NK-92 treated with Interleukin-12 subunit alpha and Interleukin-12 subunit beta, amount 100 ng/mL, for 24 hours (cell line): Measurements from ENCODE around the gene EMC7.
A peak's percentile ranks its signal among the peaks of the same experiment; 100 is the strongest.
"Not testable (repeated sequence)": the region's sequence is repeated elsewhere in the genome, so short reads cannot be mapped to it uniquely, and the experiment has no call there.

Source experiments
- DNase-seq: peaks from one replicate; lab custom pipeline; 2025; lab: John Stamatoyannopoulos, UW

EMC7 gene

DNA sequence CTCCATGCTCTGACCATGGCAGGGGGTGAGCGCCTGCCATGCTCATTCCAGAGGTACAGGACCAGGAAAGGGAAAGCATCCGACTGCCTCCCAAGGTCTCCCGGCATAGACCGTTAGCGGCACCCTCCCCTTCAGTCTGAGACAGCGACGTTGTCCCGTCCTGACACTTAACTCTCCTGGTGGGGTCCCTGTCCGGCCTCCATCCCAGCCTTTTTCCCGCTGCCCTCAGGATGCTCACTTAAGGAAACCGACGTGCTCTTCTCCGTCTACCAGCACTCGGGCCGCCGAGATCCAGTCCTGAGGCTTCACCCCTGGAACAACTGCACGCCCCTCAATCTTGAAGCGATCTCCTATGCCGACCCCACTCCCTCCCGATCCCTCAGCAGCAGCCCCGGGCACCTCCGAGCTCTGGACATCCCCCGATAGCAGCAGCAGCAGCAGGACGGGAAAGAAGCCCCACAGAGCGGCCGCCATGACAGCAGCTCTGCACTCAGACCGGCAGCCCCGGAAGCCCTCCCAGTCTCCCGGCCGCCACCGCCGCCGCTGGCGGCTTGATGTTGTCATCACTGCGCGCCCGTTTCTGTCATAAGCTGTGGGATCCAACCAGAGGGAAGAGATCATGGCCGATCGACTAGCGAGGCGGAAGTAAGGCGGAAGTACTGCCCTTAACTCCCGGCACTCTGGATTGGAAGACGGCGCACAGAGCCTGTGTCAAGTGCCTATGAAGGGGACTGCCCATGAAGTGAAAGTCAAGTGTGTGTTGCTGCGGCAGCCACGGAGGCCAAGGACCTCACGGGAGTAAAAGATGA, at the start of gene EMC7, which contains the start of gene PGBD4:
EMC7 (minus strand) TSS at position 497 of the 809 bp plus-strand sequence; CDS start at position 474, 23 bp downstream.
PGBD4 (plus strand) TSS at position 718 of the 809 bp plus-strand sequence. CDS start 449 bp downstream, outside the sequence.
- DNase-seq: peak; percentile 98

DNA sequence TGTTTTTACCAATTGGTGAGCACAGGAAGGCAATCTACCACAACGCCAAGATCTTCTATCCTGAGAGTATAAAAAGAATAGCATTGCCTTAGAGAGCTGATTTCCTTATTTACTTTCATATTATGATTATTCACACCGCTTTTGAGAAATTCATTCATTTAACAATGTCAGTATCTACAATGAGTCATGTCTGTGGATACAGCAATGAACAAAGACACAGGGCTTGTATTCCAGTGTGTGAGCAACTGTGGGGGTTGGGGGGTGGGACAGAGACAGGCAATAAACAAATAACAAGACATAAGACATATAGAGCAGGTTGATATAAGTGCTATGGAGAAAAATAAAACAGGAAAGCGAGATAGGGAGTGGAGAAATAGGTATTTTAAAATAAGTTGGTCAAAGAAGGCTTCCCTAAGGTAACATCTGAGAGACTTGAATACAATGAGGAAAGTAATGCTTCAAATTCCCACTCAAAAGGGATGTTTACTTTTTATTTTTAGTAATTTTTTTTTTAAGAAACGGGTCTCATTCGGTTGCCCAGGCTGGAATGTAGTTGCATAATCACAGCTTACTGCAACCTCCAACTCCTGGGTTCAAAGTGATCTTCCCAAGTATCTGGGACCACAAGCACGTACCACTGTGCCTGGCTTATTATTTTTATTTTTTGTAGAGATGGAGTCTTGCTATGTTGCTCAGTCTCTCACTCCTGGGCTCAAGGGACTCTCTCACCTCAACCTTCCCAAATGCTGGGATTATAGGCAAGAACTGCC, 45.9 kb upstream of the EMC7 start:
- DNase-seq: no peak

DNA sequence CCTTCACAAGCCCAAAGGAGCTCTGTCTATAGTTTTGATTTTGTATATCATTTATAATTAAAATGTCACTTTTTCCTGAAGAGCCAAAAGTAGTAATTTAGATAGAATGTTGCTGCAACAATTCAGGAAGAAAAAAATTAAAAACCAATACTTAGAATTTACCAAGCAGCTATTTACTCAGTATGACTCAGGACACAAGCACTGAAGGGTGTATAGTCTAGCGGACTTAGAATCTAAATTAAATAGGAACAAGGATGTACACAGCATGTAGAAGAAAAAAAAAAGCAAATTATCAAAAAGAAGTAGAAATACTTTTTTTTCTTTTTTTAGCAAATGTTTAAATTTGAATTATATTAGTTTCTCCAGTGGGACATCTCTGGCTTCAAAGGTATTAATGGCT, 31.8 kb upstream of the EMC7 start:
- no peak for DNase-seq

DNA sequence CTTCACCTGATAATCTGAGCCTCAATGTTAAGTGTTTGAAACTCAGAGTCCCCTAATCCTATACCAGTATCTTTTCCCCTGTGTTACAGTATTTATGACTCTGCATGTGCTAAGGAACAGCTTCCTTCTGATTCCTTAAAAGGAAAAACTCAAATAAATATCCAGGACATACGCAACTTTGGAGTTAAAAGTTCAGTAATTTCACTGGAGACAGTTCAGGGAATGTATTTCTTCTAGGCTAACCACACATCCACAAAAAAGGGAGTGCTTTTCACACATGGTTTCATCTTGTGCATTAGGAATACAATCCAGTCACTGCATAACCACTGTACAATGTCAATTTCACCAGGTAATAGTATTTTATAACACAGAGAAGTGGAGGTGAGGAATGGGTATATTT, 31.2 kb upstream of the EMC7 start:
- no peak for DNase-seq

DNA sequence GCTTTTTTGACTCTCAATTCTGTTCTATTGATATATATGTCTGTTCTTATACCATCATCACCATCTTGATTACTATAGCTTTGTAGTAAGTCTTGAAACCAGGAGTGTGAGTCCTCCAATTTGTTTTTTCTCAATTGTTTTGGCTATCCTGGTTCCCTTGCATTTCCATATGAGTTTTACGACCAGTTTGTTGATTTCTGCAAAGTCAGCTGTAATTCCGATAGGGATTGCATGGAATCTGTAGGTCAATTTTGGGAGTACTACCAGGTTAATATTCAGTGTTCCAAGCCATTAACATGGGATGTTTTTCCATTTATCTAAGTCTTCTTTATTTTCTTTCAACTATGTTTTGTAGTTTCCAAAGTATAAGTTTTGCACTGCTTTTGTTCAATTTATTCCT, 27.2 kb upstream of the EMC7 start:
- no peak for DNase-seq

DNA sequence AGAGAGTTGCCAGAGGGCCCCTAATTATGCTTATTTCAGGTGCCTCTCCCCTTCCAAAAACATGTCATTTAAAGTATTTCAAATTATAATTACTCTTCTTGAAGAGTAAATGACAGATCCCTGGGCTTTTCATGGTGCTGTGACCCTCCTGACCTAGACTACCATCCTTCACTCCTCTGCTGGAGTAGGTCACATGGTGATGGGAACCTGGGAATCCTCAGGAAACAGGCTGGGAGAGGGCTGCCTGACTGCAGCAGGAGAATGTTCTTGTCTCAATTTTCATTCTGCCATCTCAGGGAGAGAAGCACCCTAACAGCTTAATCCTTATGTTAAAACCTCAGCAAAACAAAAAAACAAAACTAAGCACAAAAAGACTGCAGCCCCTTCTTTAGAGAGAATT, 24.9 kb upstream of the EMC7 start:
- DNase-seq: no peak

DNA sequence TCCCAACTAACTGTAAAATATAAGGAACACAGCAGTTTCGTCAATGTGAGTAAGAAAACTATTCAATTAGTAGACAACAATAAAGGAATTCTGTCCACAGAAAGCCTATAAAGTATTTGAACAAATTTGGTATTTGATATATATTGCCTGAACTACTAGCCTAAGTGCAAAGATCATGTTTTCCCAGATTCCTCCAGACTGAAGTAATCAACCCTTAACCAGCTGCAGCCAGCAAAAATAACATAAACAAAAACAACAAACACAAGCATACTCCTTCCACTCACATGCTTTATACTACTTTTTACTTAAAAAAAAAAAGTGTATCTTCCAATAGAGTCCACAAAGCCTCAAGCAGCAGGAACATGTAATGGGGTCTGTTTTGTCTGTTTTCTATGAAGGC, 24.3 kb upstream of the EMC7 start:
- no peak for DNase-seq

DNA sequence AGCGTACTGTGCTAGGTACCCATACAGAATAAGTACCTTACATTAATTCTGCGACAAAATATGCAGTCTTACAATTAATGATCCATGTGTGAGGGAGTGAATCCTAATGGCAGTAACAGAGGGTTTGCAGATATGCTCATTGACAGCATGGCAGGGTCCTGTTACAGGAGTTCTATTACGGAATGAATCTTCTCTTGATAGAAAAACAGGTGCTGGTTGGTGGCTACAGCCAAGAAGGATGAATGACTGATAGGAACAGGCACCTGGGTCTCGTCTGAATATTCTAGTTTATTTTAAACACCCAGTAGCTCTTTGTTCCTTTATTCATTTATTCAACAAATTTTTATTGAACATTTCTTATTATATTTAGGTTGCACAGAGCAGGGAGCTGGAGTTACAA, 23.0 kb upstream of the EMC7 start:
- DNase-seq: no peak

DNA sequence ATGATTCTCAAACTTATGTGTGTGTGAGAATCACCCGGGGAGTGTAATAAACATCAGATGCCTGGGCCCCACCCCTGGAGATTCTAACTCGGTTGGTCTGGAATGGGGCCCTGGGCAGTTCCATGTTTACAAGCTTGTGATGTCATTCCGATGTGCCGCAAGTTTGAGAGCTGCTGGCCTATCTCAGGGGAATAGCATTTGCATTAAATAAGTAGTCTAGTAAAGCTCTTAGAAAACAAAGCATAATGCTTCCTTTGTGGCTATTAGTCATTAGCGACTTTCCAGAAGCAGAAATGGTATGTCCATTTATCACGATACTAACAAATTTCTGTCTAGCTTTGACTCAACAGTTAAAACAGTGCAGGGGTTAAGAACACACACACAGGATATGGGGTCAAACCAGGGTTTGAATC, 21.1 kb upstream of the EMC7 start:
- DNase-seq: no peak

DNA sequence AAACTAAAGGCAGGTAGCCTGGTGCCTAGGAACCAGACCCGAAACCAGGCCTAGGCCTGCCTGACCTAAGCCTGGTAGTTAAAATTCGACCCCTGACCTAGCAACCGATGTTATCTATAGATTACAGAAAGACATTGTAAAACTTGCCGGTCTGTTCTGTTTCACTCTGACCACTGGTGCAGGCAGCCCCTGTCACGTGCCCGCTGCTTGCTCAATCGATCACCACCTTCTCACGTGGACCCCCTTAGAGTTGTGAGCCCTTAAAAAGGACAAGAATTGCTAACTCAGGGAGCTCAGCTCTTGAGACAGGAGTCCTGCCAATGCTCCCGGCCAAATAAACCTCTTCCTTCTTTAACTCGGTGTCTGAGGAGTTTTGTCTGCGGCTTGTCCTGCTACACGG, 20.1 kb upstream of the EMC7 start:
- not testable (repeated sequence) for DNase-seq

DNA sequence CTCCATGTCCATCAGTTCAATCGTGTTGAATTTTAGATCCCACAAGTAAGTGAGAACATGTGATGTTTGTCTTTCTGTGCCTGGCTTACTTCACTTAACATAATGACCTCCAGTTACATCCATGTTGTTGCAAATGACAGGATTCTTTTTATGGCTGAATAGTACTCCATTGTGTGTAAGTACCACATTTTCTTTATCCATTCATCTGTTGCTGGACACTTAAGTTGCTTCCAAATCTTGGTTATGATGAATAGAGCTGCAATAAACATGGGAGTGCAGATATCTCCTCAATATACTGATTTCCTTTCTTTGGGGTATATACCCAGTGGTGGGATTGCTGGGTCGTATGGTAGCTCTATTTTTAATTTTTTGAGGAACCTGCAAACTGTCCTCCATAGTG, 18.8 kb upstream of the EMC7 start:
- not testable (repeated sequence) for DNase-seq

DNA sequence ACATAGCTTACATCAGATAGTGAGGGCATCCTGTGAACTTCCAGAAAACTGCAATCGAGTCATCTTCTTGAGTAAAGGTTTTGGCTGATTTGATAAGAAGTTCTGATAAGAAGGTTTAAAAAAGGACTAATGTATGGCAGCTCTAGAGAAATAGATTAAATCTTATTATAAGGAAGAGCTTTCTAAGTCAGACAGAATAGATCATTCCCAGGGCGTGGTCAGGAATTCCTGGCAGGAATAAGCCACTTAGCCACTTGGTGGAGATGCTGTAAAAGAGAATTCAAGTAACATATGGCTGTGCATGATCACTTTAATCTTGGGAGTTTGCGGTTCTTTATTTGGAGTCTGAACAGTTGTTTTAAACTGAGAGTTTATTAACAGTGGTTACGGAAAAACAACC, 17.6 kb upstream of the EMC7 start:
- no peak for DNase-seq

DNA sequence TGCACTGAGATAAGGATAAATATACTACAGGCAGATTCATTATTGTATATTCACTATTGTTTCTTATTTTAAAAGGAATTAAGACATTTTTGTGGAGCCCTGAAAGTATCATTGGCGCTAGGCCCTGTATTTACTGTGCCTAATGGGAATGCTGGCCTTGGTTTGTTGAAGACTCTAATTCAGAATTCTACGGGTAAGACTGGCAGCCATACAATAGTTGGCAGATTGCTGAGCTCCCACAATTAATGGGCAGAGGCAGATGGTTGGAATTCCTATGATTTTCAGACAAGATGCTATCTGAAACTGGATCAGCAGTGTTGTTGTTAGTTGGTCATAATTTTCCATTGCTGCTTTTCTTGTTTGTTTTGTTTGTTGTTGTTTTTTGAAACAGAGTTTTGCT, 15.0 kb upstream of the EMC7 start:
- DNase-seq: no peak

DNA sequence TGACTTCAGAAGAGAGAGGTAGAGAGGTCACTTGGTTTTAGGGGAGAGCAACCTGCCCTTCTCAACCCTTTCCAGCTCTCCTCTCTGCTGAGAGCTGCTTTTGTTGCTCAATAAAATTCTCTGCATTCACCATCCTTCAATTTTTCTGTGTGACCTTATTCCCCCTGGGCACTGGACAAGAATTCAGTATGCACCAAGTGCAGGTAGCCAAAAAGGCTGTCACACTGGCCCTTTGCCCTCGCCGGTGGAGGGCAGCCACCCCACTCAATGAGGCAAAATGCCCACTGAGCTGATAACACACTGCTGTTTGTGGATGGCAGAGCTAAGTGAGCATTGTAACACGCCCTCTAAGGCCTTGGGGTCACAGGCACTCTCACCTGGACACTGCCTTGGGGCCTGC, 13.1 kb upstream of the EMC7 start:
- no peak for DNase-seq

DNA sequence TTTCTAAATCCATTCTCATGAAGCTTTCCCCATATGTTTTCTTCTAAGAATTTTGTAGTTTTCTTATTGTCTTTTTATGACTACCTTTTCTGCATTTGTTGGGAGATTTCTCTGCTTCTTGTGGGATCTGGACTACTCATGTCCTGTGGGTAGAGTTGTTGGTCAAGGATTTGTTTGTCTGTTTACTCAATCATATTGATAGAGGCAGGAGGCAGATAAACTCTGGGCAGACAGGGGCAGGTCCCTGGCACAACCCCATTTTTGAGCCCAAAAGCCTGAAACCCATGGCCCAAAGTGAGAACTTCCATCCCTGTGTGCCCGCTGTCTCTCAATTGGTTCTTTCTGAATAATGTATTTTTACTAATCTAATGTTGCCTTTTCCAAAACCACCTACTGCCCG, 12.6 kb upstream of the EMC7 start:
- no peak for DNase-seq

DNA sequence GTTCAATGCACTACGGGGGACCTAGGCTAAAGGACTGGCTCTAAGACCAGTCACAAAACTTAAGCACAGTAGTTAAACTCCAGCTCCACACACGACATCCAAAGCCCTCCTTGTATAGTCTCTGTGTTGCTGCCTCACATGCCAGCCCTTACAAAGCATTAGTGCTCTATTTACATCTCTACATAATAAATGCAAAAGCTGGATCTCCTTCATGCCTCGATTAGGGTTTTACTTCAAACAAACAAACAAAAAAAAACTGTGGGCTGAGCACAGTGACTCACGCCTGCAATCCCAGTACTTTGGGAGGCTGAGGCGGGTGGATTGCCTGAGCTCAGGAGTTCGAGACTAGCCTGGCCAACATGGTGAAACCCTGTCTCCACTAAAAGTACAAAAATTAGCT, 9.8 kb upstream of the EMC7 start:
- DNase-seq: no peak

DNA sequence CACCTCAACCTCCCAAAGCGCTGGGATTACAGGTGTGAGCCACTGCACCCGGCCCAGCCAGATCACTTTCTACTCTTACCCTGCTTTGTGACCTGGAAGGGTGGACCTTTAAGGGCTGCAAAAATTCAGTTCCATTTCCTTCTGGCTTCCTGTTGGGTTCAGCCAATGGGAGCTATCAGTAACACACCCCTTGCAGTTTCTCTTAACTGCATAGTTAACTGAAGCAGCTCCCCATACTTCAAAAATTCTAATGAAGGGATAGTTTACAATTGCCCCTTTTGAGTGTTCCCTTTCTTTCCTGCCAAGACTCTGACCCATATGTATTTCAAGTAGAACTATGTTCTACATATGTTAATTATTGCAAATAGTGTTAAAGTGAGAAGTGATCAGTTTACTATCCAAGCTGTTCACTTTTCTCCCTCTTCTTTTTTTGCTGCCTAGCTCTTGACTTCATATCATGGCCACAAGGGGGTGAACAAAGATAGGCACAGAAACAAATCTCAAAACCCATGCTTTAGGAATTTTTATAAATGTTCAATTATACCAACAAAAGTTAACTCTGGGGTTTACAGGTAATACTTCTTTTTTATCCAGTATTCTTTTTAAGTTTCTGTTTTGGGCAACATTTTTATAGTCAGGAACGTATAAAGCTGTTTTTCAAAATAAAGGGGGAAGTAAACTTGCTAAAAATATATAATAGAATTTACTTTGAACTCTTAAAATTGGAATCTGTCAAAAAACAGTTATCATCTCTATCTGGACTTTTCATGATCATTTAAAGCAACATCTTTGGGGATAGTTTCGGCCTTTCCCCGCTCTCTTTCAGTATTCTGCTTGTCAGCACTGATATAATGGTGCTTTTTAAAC, 8.4 kb upstream of the EMC7 start:
- DNase-seq: no peak

DNA sequence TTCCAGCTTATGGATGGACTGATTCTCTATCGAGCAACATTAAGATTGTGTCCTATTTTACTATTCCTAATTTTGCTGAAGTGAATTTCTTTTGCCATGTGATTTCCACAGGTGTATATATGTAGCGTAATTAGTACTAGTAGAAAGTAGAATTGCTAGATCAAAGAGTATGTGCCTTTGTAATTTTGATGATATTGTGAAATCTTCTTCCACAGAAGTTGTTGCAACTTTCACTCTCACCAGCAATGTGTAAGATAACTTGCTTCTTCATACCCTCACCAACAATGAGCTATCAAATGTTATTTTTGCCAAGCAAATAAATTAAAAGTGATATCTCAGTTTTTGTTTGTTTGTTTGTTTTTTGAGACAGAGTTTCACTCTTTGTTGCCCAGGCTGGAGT, 5.7 kb upstream of the EMC7 start:
- DNase-seq: no peak

DNA sequence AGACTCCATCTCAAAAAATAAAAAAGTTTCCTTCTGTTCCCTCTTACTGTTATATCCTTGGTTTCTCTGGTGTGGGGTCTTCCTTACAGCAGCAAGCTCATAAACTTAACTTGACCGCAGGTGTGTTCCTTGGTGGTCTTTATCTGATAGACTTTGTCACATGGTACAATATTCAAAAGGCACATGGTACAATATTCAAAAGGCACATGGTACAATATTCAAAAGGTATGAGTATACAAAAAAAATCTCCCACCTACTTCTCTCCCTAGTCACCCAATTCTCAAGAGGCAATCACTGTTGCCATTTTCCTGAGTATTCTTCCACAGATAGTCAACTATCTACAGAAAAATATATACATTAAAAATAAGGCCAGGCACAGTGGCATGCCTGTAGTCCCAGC, 4.8 kb upstream of the EMC7 start:
- no peak for DNase-seq

DNA sequence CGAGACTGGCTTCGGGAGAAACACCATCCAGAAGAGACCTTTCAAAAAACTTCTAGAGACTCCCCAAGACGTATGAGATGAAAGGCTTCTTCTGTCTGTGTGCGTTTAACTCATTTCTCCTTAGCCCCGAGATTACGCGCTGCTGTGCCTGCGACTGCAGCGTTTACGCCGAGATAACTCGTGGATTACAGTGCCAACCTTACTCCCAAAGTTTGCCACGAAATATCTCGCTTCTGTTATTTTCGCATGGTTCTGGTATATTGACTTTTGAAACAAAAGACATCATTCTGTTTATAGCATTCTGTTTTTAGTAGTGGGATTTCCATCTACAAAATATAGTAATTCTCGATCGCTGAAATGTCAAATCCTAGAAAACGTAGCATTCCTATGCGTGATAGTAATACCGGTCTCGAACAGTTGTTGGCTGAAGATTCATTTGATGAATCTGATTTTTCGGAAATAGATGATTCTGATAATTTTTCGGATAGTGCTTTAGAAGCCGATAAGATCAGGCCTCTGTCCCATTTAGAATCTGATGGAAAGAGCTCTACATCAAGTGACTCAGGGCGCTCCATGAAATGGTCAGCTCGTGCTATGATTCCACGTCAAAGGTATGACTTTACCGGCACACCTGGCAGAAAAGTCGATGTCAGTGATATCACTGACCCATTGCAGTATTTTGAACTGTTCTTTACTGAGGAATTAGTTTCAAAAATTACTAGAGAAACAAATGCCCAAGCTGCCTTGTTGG, 688 bp upstream of the EMC7 start:
- no peak for DNase-seq

DNA sequence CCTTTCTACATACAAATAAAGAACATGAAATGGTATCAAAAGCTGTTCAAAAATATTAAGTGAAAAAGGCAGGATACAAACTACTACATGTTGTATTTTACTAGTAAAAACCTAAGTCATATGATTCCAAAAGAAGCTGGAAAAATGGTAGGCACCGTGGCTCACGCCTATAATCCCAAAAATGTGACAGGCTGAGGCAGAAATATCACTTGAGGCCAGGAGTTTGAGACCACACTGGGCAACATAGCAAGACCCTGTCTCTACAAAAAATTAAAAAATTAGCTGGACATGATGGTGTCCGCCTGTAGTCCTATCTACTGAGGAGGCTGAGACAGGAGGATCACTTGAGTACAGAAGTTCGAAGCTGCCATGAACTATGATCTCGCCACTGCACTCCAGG, 1.7 kb downstream of the EMC7 start:
- no peak for DNase-seq

DNA sequence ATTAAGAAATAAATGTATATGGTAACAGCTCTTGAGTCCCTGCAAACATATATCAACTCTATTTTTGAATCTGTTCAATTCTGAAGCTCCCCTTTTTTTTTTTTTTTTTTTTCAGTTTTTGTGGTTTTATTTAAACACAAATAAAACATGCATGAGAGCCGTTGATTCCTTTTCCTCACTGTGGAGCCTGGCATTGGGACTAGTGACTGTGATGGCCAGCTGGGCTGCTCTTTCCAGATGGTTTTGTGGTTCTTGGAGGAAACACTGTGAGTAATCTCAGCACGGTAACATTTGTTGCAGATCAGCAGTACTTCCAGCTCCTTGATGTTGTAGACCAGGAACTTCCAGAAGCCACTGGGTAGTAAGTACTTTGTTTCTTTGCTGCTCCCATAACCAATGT, 15.9 kb downstream of the EMC7 start:
- no peak for DNase-seq
